Epithelial cell of proximal tubule (primary cell): ENCODE data around the gene LDB2. TPM values are rescaled to one million over a fixed set of nuclear protein-coding genes. Genes with fewer than 3 reads are reported as not detected.

Experiments
- DNase-seq: peaks from one replicate; pipeline ENCODE4 v3.0.0-alpha.2; 2011; ENCODE audit warnings: low read depth
- H3K4me3 ChIP-seq: 2 replicates; pipeline ENCODE4 v1.5.1; 2011; ENCODE audit warnings: low read depth, mild to moderate bottlenecking, low read length
- CTCF ChIP-seq: conservative IDR thresholded peaks from 2 replicates; pipeline ENCODE4 v1.5.1; 2012; ENCODE audit warnings: low read depth, mild to moderate bottlenecking, low read length
- total RNA-seq: library from RNA; depleted of rRNA; stranded (reverse); fragments of >200 nt; gene quantifications from 2 replicates; pipeline ENCODE4 v1.2.3, GENCODE V29; 2015

LDB2 gene
- total RNA-seq, 1 donor from 2014 or later, result 0.75 TPM

GRCh38 chr4:16588149-16588548, 310.3 kb downstream of the LDB2 start:
- TF ChIP-seq CTCF, result no peak
- no peak overlapping the region for H3K4me3 ChIP-seq
- DNase-seq, result no peak

GRCh38 chr4:16585053-16585452, 313.4 kb downstream of the LDB2 start:
- TF ChIP-seq CTCF, result no peak
- no peak overlapping the region for H3K4me3 ChIP-seq
- no peak for DNase-seq

DNA sequence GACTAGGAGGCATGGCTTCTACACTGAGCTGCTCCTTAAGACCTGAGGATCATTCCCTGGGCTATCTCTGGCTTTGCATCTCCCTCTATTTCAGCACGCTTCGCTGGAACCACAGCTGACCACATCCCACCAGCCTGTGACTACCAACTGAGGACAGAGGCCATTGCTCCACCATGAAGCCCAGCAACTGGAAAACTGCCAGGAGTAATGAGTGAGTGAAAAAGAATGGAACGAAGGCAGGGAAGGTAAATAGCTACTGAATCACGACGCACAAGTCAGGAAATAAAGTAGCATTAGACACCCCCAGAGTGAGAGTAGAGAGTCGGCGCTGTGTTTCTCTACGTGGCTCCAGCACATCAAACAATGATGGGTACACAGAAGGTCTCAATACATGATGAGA, 314.7 kb downstream of the LDB2 start:
- no peak overlapping the region for H3K4me3 ChIP-seq
- no peak for DNase-seq
- TF ChIP-seq CTCF, result no peak

DNA sequence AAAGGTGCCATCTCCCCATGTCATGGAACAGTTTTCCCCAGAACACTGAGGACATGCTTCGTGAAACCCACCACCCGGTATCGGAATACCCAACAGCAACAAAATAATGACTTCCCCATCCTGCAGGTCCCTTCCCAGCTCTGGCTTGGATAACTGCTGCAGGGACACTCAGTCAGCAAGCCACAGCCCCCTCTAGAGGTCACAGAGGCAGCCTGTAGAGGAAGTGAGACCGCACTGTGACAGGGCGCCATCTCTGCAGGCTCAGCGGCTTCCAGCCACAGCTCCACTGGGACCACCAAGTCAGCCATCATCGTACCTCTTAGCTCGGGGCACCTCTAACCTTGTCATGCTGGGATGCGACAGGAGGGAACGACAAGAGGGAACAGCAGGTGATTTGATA, 315.9 kb downstream of the LDB2 start:
- TF ChIP-seq CTCF, result peak; percentile 37
- no peak overlapping the region for H3K4me3 ChIP-seq
- DNase-seq, result no peak

GRCh38 chr4:16582036-16582435, 316.4 kb downstream of the LDB2 start:
- H3K4me3 ChIP-seq, result no peak overlapping the region
- TF ChIP-seq CTCF, result no peak
- no peak for DNase-seq

- no peak for TF ChIP-seq CTCF
- no peak overlapping the region for H3K4me3 ChIP-seq
- DNase-seq, result no peak
These were observed 317.3 kb downstream of the LDB2 start for GRCh38 chr4:16581117-16581516.

DNA sequence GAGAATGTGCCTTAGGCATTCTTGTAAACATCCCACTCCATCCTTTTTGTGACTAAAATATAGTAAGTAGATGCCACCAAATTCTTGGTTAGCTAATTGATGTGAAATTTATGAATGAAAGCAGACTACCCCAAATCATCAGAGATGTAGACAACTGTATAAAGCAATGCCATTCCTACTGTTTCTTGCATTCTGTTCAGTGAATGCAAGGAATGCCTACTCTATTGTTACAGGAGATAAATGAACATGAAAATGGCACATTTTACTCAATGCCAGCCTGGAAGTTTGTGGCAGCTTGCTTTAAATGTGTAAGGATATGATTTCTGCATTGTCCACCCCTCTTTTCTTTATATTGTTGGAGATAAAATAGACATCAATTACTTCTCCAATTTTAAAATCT, 317.9 kb downstream of the LDB2 start:
- DNase-seq, result no peak
- H3K4me3 ChIP-seq, result no peak overlapping the region
- TF ChIP-seq CTCF, result no peak
